ENCODE data around the gene MRPL36.

GRCh38 chr5:1820926-1821325, 21.3 kb upstream of the MRPL36 start:
- no peak for TF ChIP-seq CTCF (IDR thresholded peaks at IDR 0.05; ENCODE audit: low read depth, low read length, missing input control)
- TF ChIP-seq REST (IDR thresholded peaks at IDR 0.05), result no peak
- no peak for TF ChIP-seq ATF3 (IDR thresholded peaks at IDR 0.05)
